Germinal center (tissue), 1 donor: Measurements from ENCODE around the gene PTRH2.
A peak's percentile ranks its signal among the peaks of the same experiment; 100 is the strongest.

ENCODE experiments used
- DNase-seq: peaks from one replicate; pipeline ENCODE4 v3.0.0; 2012; ENCODE audit warnings: mixed read lengths, low spot score

Gene PTRH2

GRCh38 chr17:59719526-59719925, 12.3 kb upstream of the PTRH2 start:
- DNase-seq = no peak

- no peak for DNase-seq
Observed at GRCh38 chr17:59716427-59716826, 9.2 kb upstream of the PTRH2 start.

- DNase-seq = no peak
Observed at GRCh38 chr17:59714255-59714654, 7.0 kb upstream of the PTRH2 start.

- no peak for DNase-seq
Observed at GRCh38 chr17:59712862-59713261, 5.6 kb upstream of the PTRH2 start.

- no peak for DNase-seq
Observed at GRCh38 chr17:59711936-59712335, 4.7 kb upstream of the PTRH2 start.

- DNase-seq = peak; percentile 18
Observed at GRCh38 chr17:59707971-59708430, 771 bp upstream of the PTRH2 start.

- no peak for DNase-seq
Observed at GRCh38 chr17:59702304-59702703, 4.9 kb downstream of the PTRH2 start.

- no peak for DNase-seq
Observed at GRCh38 chr17:59699786-59700185, 7.4 kb downstream of the PTRH2 start.

- no peak for DNase-seq
Observed at GRCh38 chr17:59699218-59699617, 8.0 kb downstream of the PTRH2 start.

GRCh38 chr17:59698143-59698542, 9.1 kb downstream of the PTRH2 start:
- no peak for DNase-seq

GRCh38 chr17:59696682-59697277, 10.4 kb downstream of the PTRH2 start:
- no peak for DNase-seq

- DNase-seq = no peak
Observed at GRCh38 chr17:59695945-59696681, 11.1 kb downstream of the PTRH2 start.

GRCh38 chr17:59694344-59694743, 12.9 kb downstream of the PTRH2 start:
- DNase-seq = no peak

GRCh38 chr17:59693582-59693981, 13.6 kb downstream of the PTRH2 start:
- DNase-seq = no peak

GRCh38 chr17:59688496-59688895, 18.7 kb downstream of the PTRH2 start:
- DNase-seq = no peak

- no peak for DNase-seq
Observed at GRCh38 chr17:59688008-59688407, 19.2 kb downstream of the PTRH2 start.

- DNase-seq = no peak
Observed at GRCh38 chr17:59684967-59685366, 22.3 kb downstream of the PTRH2 start.

- DNase-seq = no peak
Observed at GRCh38 chr17:59683283-59683682, 23.9 kb downstream of the PTRH2 start.

- no peak for DNase-seq
Observed at GRCh38 chr17:59680314-59680713, 26.9 kb downstream of the PTRH2 start.

- no peak for DNase-seq
Observed at GRCh38 chr17:59678918-59679317, 28.3 kb downstream of the PTRH2 start.

GRCh38 chr17:59676716-59677115, 30.5 kb downstream of the PTRH2 start:
- no peak for DNase-seq

- peak; percentile 9 for DNase-seq
Observed at GRCh38 chr17:59675231-59675630, 32.0 kb downstream of the PTRH2 start.

GRCh38 chr17:59671386-59671785, 35.8 kb downstream of the PTRH2 start:
- no peak for DNase-seq

GRCh38 chr17:59669944-59670343, 37.3 kb downstream of the PTRH2 start:
- no peak for DNase-seq
